Measurements from ENCODE around the gene BANK1. TPM values are rescaled to one million over a fixed set of nuclear protein-coding genes. Genes with fewer than 3 reads are reported as not detected.

Gene BANK1
- polyA plus RNA-seq, 1 of the 3 experiments (the other 2 are of a cell fraction) = not detected

GRCh38 chr4:101785486-101785885 lies 5.0 kb upstream of the BANK1 start:
- no peaks in the 10 kb centered on the region for H3K79me2 ChIP-seq (ENCODE audit: insufficient read depth)
- H3K36me3 ChIP-seq (replicated peaks in 1 of 2; ENCODE audit: control insufficient read depth in 1 of 2, insufficient read depth in 2 of 2, low read length in 1 of 2) = no peaks in the 10 kb centered on the region
- no peak overlapping the region for H3K4me2 ChIP-seq
- H3K9me3 ChIP-seq = no peaks in the 10 kb centered on the region
- no peak for DNase-seq
- no peaks in the 10 kb centered on the region for H3K9me2 ChIP-seq
- no peaks in the 10 kb centered on the region for H3F3A ChIP-seq (replicated peaks; ENCODE audit: insufficient read depth)
- no peak overlapping the region for H2AFZ ChIP-seq (ENCODE audit: low read depth)
- CTCF ChIA-PET = no interaction called here
- no peak overlapping the region for H3K27ac ChIP-seq (ENCODE audit: low read depth in 2 of 2, low read length in 1 of 2)
- no peaks in the 10 kb centered on the region for H3K4me1 ChIP-seq (ENCODE audit: control insufficient read depth in 1 of 2, insufficient read depth in 2 of 2, low read depth in 1 of 2, low read length in 1 of 2)
- POLR2A ChIA-PET = no interaction called here
- H3K27me3 ChIP-seq (ENCODE audit: insufficient read depth) = no peaks in the 10 kb centered on the region
- no peak overlapping the region for H3K9ac ChIP-seq
- H4K20me1 ChIP-seq (ENCODE audit: insufficient read depth) = no peaks in the 10 kb centered on the region
- H3K4me3 ChIP-seq (ENCODE audit: low read depth in 2 of 2, low read length in 1 of 2) = no peak overlapping the region
- 94% methylated on average over 1 of the region's 1 CpG for WGBS (ENCODE audit: low lambda C conversion rate)
- no peak for TF ChIP-seq ELF1 (IDR thresholded peaks at IDR 0.05)
- no peak for TF ChIP-seq RFX5 (IDR thresholded peaks at IDR 0.05; ENCODE audit: low read length)
- no peak for TF ChIP-seq GABPA (IDR thresholded peaks at IDR 0.05; ENCODE audit: low read depth)
- no peak for TF ChIP-seq CHD2 (IDR thresholded peaks at IDR 0.05; ENCODE audit: low read length, partially characterized antibody)
- no peak for TF ChIP-seq NFIC (IDR thresholded peaks at IDR 0.05; ENCODE audit: borderline replicate concordance)
- TF ChIP-seq YY1 (IDR thresholded peaks at IDR 0.05; ENCODE audit: low read depth) = no peak
- TF ChIP-seq ZBTB33 (IDR thresholded peaks at IDR 0.05; ENCODE audit: borderline replicate concordance, low read depth) = no peak
- TF ChIP-seq TCF12 (IDR thresholded peaks at IDR 0.05) = no peak
- no peak for TF ChIP-seq USF2 (IDR thresholded peaks at IDR 0.05; ENCODE audit: borderline replicate concordance, low read depth, low read length)
- TF ChIP-seq MEF2A (IDR thresholded peaks at IDR 0.05; ENCODE audit: borderline replicate concordance, low read depth) = no peak
- TF ChIP-seq TAF1 (IDR thresholded peaks at IDR 0.05; ENCODE audit: borderline replicate concordance, low read depth, low read length) = no peak
- TF ChIP-seq MXI1 (IDR thresholded peaks at IDR 0.05; ENCODE audit: low read depth, low read length) = no peak
- no peak for TF ChIP-seq TEAD4 (IDR thresholded peaks at IDR 0.05; ENCODE audit: borderline replicate concordance, insufficient read depth)
- TF ChIP-seq, protein P1, sequence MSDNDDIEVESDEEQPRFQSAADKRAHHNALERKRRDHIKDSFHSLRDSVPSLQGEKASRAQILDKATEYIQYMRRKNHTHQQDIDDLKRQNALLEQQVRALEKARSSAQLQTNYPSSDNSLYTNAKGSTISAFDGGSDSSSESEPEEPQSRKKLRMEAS (IDR thresholded peaks at IDR 0.05; ENCODE audit: low read depth) = no peak
- TF ChIP-seq IRF3 (IDR thresholded peaks at IDR 0.05; ENCODE audit: low read depth, low read length) = no peak
- TF ChIP-seq CTCF (IDR thresholded peaks at IDR 0.05) = no peak
- TF ChIP-seq, protein P2, sequence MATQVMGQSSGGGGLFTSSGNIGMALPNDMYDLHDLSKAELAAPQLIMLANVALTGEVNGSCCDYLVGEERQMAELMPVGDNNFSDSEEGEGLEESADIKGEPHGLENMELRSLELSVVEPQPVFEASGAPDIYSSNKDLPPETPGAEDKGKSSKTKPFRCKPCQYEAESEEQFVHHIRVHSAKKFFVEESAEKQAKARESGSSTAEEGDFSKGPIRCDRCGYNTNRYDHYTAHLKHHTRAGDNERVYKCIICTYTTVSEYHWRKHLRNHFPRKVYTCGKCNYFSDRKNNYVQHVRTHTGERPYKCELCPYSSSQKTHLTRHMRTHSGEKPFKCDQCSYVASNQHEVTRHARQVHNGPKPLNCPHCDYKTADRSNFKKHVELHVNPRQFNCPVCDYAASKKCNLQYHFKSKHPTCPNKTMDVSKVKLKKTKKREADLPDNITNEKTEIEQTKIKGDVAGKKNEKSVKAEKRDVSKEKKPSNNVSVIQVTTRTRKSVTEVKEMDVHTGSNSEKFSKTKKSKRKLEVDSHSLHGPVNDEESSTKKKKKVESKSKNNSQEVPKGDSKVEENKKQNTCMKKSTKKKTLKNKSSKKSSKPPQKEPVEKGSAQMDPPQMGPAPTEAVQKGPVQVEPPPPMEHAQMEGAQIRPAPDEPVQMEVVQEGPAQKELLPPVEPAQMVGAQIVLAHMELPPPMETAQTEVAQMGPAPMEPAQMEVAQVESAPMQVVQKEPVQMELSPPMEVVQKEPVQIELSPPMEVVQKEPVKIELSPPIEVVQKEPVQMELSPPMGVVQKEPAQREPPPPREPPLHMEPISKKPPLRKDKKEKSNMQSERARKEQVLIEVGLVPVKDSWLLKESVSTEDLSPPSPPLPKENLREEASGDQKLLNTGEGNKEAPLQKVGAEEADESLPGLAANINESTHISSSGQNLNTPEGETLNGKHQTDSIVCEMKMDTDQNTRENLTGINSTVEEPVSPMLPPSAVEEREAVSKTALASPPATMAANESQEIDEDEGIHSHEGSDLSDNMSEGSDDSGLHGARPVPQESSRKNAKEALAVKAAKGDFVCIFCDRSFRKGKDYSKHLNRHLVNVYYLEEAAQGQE (IDR thresholded peaks at IDR 0.05; ENCODE audit: low read depth, low read length) = no peak
- no peak for TF ChIP-seq SIN3A (IDR thresholded peaks at IDR 0.05; ENCODE audit: borderline replicate concordance, low read depth, low read length)
- TF ChIP-seq SMC3 (IDR thresholded peaks at IDR 0.05; ENCODE audit: low read depth, low read length) = no peak
